Stimulated activated CD4-positive, alpha-beta T cell treated with anti-CD3 and anti-CD28 coated beads, Interleukin-4, amount 100 ng/mL, for 48 hours (primary cell): Measurements from ENCODE around the gene NR6A1.

Experiments
- DNase-seq, 2 donors: peaks; one replicate each; pipeline ENCODE4 v3.0.0-alpha.2; 2020; ENCODE audit warnings: low read depth in 2 of 2

NR6A1 gene

DNA sequence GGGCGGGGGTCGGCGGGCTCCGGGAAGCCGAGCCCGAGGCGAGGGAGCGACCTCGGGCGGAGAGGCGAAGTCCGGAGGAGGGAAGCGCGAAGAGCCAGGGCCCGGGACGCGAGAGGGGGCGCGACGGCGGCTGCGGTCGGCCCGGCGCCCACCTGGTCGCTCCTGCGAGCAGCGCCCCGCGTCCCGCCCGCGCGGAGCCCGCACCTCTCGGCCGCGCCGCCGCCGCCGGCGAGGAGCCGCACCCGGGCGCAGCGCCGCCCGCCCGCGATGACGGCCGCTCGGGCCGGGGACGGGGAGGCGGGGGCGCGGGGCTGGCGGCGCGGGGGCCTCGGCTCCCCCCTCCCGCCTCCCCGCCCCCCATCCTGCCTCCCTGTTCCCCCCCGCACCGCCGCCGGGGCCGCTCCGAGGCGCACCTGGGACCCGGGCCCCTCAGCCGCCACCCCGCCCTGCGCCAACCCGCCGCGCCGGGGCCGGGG, 266.5 kb downstream of the NR6A1 start:
- no peak for DNase-seq

- DNase-seq: no peak
Measured at GRCh38 chr9:124503713-124504529, 267.2 kb downstream of the NR6A1 start.

DNA sequence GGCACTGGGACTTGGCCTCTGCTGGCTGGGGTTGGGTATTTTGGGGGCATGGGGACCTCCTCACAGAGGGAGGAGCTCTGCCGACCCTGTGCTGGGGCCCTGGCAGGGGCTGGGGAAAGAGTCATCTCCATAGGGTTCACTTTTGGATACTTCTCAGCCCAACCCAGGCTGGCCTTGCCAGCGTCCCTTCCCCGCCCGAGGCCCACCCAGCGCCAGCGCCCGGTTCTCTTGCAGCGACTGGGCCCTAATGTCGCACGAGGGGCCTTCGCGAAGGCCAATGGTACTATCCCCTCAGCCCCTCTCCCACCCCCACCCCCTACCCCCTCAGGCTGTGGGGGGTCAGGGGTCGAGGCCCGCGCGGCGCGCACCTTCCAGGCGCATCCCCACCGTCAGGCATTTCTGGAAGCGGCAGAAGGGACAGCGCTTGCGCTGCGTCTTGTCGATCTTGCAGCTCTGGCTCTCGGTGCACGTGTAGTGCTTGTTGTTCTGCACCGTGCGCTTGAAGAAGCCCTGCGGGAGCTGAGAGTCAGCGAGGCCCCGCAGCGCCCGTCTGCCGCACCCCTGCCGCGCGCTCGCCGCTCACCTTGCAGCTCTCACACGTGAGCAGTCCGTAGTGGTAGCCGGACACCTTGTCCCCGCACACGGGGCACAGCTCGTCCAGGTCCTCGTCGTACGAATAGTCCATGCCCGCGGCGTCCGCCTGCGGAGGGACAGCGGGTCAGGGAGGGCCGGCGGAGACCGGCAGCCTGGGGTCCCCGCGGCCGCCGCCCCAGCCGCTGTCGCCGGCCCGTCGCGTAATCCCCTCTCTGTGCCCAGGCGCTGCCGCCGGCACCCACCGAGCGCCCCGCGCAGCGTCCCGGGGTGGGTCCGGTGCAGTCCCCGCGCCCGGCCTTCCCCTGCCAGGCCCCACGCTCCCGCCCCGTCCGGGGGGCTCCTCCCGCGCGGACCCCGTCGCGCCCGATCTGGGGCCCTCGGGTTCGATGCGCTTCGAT, 268.1 kb downstream of the NR6A1 start:
- no peak for DNase-seq

DNA sequence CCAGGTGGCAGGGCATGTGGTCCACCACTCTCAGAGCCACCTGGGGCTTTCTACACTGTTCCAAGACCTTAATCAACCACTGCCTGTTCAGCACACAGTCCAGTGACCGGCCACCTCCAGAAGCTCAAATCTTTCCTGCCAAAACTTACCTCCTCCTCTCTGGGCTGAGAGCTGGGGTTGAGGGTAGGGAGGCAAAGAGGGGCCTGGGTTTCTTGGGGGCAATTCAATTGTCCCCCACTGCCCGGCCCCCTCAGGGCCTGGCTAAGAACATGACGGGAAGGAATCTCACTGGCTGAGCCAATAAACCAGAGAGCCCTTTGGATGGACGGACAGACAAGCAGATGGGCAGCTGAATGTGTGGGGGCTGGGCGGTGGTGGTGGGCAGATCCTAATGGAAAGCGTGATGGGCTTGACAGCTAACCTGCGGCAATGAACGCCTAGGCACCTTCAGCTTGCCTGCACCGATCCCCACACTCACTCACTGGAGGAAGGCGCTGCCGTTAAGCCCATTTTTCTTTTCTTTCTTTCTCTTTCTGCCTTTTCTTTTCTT, 269.3 kb downstream of the NR6A1 start:
- no peak for DNase-seq

GRCh38 chr9:124500796-124501611, 270.1 kb downstream of the NR6A1 start:
- DNase-seq: no peak

DNA sequence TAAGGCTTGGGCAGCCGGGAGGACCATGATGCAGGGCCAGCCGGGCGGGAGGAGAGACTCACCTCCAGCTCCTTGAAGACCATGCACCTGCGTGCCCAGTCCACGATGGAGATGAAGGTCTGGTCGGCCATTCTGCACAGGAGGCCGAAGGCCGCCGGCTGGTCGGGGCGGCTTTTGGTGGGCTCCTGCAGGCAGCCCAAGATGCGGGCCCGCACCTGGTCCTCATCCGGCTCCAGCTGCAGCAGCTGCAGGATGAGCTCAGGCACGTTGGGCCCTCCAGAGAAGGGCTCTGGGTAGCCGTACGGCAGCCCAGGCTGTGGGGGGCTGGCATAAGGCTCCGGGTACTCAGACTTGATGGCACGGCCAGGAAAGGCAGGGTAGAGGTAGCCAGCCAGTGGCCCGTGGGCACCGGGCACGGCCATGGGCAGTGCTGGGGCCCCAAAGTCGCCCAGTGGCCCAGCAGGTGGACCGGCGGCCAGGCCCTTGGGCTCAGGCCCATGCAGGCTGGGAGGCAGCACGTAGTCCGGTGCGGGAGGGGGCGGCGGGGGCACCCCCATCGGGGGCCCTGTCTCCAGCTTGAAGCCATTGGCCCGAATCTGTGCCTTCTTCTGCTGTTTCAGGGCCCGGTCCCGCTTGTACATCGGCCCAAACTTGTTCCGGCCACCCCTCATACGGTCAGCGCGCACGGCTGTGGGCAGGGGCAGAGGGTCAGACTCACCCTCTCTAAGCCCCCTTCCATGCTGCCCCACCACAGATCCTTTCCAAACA, 270.9 kb downstream of the NR6A1 start:
- no peak for DNase-seq

DNA sequence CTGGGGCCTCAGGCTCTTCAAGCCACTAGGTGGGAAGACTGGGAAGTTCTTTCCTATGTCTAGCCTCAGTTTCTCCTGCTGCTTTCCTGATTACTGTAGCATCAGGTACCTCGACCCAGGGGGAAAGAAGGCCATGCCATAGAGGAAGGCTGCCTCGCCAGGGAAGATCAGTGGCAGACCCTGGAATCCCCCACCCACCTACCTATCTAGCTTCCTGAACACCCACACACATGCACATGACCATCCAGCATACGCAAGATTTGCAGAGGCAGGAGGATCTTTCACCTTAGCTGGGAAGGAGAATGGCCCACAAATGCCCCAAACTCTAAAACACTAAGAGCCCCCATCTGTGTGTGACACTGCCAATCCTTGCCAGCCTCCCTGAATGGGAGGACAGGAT, 271.9 kb downstream of the NR6A1 start:
- DNase-seq: no peak

DNA sequence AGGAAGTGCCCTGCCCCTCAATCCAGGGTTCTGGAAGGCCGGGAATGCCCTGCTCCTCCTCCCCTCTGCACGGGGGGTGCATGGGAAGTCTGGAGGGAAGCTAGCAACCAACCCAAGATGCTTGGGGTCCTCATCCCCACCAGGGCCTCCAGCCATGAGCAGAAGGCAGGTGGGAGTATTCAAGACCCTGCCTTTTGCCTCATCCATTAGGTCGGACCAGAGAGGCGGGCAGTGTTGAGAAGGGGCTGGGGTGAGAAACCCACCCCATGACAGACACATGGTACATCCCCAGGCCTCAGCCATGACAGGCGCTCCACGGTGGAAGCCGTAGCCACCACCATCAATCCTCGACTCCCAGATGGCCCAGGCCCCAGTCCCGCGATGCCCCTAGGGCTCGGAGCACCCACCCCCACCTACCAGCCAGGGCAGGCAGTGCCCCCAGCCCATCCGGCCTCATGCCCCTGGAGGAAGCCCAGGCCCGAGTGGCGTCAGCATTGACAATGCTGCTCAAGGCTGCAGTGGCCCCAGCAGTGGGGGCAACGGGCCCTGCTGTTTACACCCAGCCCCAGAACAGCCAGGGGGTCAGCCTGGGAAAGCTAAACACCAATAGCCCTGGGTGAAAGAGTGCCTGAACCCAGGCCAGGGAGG, 272.5 kb downstream of the NR6A1 start:
- DNase-seq: no peak

- no peak for DNase-seq
Measured at GRCh38 chr9:124498040-124498439, 273.1 kb downstream of the NR6A1 start.

DNA sequence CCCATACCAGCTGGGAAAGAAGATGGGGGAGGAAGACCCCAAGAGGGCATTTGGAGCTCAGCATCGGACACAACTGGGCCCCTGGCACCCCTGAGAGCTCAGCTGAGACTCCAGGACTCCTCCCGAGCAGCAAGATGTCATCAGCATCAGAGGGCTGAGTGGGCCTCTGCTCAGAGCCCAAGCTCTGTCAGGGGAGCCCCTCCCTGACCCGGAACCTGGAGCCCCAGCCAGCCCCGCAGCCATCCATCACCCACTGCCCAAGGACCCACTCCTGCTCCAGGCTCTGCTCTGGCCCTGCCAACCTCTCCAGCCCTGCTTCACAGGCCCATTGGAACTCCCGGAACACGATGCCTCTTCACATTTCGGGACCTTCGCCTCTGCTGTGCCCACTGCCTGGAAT, 273.7 kb downstream of the NR6A1 start:
- DNase-seq: no peak

- DNase-seq: no peak
Measured at GRCh38 chr9:124496463-124496862, 274.6 kb downstream of the NR6A1 start.

GRCh38 chr9:124496075-124496449, 275.0 kb downstream of the NR6A1 start:
- DNase-seq: no peak

DNA sequence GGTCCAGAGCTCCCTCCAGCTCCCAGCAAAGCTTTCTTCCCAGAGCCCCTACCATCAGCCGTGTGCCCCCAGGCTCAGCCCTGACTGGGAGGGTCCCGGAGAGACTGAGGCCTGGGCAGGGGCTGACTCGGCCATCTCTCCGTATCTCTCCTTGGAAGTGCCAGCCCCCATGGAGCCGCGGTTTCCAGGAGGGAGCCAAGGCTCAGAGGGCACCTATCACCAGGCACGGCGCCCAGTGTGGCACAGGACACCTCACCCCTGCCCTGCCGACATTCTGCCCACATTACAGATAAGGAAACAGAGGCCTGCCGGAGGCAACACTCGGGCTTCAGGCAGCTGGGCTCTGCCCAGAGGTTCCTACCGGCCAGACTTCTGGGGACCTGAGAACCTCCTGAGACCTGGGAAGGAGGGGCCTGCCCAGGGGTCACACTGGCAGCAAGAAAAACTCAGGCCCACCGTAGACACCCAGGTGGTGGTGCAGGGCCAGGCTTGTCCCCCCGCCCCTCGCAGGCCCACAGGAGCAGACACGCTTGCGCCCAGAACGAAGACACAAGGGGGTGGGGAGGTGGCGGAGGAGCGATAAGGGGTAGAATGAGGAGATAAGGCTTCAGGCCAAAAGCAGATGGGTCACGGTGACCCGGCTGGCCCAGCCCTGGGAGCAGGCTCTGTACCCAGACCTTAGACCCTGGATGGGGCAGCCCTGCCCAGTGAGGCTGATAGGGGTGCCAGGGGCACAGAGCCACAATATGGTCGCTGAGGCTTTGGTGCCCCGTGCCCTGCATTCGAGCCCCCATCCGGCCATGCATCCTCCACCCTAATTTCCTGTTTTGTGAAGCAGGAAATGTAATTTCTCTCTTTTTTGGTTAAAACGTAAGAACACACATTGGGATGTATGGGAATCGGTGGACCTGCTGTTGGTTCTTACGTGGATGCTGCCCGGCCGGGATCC, 275.7 kb downstream of the NR6A1 start:
- no peak for DNase-seq

DNA sequence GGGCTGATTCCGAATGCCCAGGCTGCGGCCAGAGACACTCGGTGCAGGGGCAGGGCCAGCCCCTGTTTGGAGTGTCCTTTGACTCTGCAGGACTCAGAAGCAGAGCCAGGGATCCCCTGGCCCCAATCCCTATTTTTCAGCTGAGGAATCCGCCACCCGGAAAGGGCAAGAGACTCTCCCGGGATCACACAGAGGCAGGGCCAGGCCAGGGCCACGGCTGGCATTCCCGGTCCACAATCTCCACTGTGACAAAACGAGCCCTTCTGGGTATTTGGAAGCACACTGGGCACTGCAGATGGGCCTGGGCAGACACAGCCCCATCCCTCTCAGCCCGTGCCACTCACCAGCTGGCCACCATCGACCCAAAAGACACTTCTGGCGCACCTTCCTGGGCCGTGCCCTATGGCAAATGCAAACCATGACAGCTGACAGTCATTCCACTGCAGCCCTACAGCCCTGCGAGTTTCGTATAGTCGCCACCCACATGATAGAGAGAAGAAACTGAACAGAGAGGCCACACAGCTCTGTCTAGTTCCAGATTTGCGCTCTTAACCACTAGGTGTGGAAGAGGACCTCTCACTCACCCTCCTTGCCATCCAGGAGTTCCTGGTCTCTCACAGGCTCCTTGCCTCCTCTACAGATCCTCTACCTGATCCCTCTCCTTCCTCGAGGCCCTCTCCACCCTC, 277.2 kb downstream of the NR6A1 start:
- DNase-seq: no peak

GRCh38 chr9:124493218-124493617, 277.9 kb downstream of the NR6A1 start:
- DNase-seq: no peak

- DNase-seq: no peak
Measured at GRCh38 chr9:124492818-124493217, 278.3 kb downstream of the NR6A1 start.

- DNase-seq: no peak
Measured at GRCh38 chr9:124491049-124491975, 279.8 kb downstream of the NR6A1 start.
